ENCODE results near the gene CDON. TPM values are rescaled to one million over a fixed set of nuclear protein-coding genes. Genes with fewer than 3 reads are reported as not detected.
A peak's percentile ranks its signal among the peaks of the same experiment; 100 is the strongest.

The CDON gene
- total RNA-seq, 1 donor from 2014 or later: 71.3 TPM

DNA sequence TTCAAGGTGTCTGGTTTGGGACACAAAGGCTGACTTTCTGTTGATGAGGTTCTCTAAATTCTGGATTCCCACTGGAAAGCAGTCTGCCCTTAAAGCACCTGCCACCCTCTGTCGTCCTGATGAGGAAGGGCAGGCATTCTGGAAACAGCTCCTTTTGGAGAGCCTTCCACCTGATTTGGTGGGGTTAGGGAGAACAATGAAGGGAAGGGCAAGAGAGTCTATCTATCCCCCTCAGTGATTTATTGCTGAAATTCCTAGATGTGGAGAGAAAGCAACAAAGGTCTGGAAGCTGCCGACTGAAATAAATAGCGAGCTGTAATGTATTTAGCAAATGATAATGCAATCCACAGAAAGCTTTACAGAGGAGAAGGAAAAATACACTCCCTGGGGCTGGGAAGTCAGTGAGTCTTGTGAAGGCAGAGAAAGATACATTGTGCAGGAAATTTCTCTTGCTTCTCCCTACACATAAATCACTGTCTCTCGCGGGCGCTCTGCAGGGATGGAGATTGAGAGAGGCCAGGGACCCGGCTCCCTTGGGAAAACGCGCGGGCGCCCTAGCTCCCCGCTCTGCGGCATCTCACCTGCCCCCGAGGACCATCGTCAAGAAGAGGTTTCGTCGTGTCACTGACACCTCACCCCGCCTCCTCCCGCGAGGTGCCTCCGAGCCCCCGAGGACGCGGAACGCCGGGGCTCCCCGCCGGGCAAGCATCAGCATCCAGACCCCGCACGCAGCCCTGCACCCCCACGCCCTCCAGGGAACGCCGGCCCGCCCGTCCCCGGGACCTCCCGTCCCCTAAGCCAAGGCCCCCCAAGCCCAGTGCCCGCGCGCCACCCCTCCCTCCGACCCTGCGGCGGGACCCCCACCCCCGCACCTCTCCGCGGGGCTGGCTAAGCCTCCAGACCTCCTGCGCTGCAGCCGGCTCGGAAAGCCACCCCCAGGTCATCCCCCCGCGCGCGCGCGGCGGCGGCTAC, 673 bp downstream of the CDON start:
- Histone ChIP-seq H3K9me3 (ENCODE audit: low read depth) (no peaks in the 10 kb centered on the region), H3K4me1 (peaks cover 37% of the 10 kb centered on the region), H3K27me3 (no peaks in the 10 kb centered on the region), H2AFZ (replicated peaks) (peak overlapping the region; percentile 67), H3K27ac (no peak overlapping the region), H3K4me3 (peak overlapping the region; percentile 76), H3K9ac (peak overlapping the region; percentile 41), H3K36me3 (no peaks in the 10 kb centered on the region), H4K20me1 (ENCODE audit: low read depth) (peaks cover 30% of the 10 kb centered on the region), H3F3A (ENCODE audit: low read depth) (peaks cover 48% of the 10 kb centered on the region), H3K79me2 (ENCODE audit: low read depth) (peaks cover 37% of the 10 kb centered on the region), H3K4me2 (peak overlapping the region; percentile 89)
- peak; percentile 83 for DNase-seq (ENCODE audit: low spot score)
- H3K36me3 Mint-ChIP-seq: peaks cover 3% of the 10 kb centered on the region
- H3K4me3 Mint-ChIP-seq: peak overlapping the region; percentile 97
- peaks cover 6% of the 10 kb centered on the region for H3K27me3 Mint-ChIP-seq (ENCODE audit: insufficient read depth, low read depth)
- peaks cover 43% of the 10 kb centered on the region for H3K4me1 Mint-ChIP-seq
- no peaks in the 10 kb centered on the region for H3K9me3 Mint-ChIP-seq
- H3K27ac Mint-ChIP-seq: peak overlapping the region; percentile 97
- TF ChIP-seq EZH2 (IDR thresholded peaks at IDR 0.05): no peak
- TF ChIP-seq CTCF (IDR thresholded peaks at IDR 0.05): peak; percentile 60
- TF ChIP-seq EZH2phosphoT487 (IDR thresholded peaks at IDR 0.05): no peak

DNA sequence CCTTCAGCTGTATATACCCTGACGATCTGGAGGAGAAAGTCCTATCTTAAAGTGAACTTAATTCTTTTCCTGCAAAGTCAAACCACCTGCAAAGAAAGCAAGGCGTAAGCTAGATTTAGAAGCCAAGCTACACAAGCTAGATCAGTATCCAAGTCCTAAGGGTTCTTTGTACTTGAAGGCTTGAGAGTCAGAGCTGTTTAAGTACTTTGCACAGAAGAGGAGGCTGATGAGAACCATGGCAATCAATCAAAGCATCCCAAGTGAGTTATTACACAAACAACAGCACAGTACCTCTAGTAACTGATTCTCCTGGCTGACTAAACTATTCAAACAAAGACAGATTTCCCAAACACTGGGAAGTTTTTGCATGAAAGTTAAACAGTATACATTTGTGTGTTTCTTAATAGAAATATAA, 1.9 kb downstream of the CDON start:
- peaks cover 37% of the 10 kb centered on the region for H3K4me1 ChIP-seq
- peaks cover 6% of the 10 kb centered on the region for H3K27me3 Mint-ChIP-seq (ENCODE audit: insufficient read depth, low read depth)
- H3K36me3 Mint-ChIP-seq: peaks cover 15% of the 10 kb centered on the region
- H3K27me3 ChIP-seq: no peaks in the 10 kb centered on the region
- no peak overlapping the region for H2AFZ ChIP-seq (replicated peaks)
- H3K9ac ChIP-seq: no peak overlapping the region
- peak overlapping the region; percentile 76 for H3K4me3 ChIP-seq
- H3F3A ChIP-seq (ENCODE audit: low read depth): peaks cover 48% of the 10 kb centered on the region
- H3K4me3 Mint-ChIP-seq: peak overlapping the region; percentile 97
- peaks cover 48% of the 10 kb centered on the region for H3K79me2 ChIP-seq (ENCODE audit: low read depth)
- H3K27ac ChIP-seq: peak overlapping the region; percentile 39
- H3K4me1 Mint-ChIP-seq: peaks cover 56% of the 10 kb centered on the region
- H4K20me1 ChIP-seq (ENCODE audit: low read depth): peaks cover 30% of the 10 kb centered on the region
- H3K27ac Mint-ChIP-seq: peak overlapping the region; percentile 91
- no peaks in the 10 kb centered on the region for H3K9me3 Mint-ChIP-seq
- peak; percentile 32 for DNase-seq (ENCODE audit: low spot score)
- TF ChIP-seq CTCF (IDR thresholded peaks at IDR 0.05) (no peak), EZH2 (IDR thresholded peaks at IDR 0.05) (no peak), EZH2phosphoT487 (IDR thresholded peaks at IDR 0.05) (no peak)
- H3K36me3 ChIP-seq: no peaks in the 10 kb centered on the region
- H3K4me2 ChIP-seq: peak overlapping the region; percentile 89
- no peaks in the 10 kb centered on the region for H3K9me3 ChIP-seq (ENCODE audit: low read depth)

GRCh38 chr11:126059238-126059781, 3.4 kb downstream of the CDON start:
- peak overlapping the region; percentile 89 for H3K4me2 ChIP-seq
- peak overlapping the region; percentile 61 for H3K27ac ChIP-seq
- DNase-seq (ENCODE audit: low spot score): peak; percentile 90
- H3K4me1 ChIP-seq: peaks cover 43% of the 10 kb centered on the region
- Mint-ChIP-seq H3K4me3 (peak overlapping the region; percentile 97), H3K27ac (peak overlapping the region; percentile 90), H3K4me1 (peaks cover 69% of the 10 kb centered on the region), H3K9me3 (no peaks in the 10 kb centered on the region), H3K36me3 (peaks cover 29% of the 10 kb centered on the region), H3K27me3 (ENCODE audit: insufficient read depth, low read depth) (peaks cover 4% of the 10 kb centered on the region)
- peaks cover 56% of the 10 kb centered on the region for H3K79me2 ChIP-seq (ENCODE audit: low read depth)
- peaks cover 30% of the 10 kb centered on the region for H4K20me1 ChIP-seq (ENCODE audit: low read depth)
- no peak overlapping the region for H3K9ac ChIP-seq
- H3K27me3 ChIP-seq: no peaks in the 10 kb centered on the region
- no peaks in the 10 kb centered on the region for H3K36me3 ChIP-seq
- no peak overlapping the region for H2AFZ ChIP-seq (replicated peaks)
- H3F3A ChIP-seq (ENCODE audit: low read depth): peaks cover 42% of the 10 kb centered on the region
- TF ChIP-seq CTCF (IDR thresholded peaks at IDR 0.05) (no peak), EZH2phosphoT487 (IDR thresholded peaks at IDR 0.05) (peak; percentile 34)
- H3K9me3 ChIP-seq (ENCODE audit: low read depth): no peaks in the 10 kb centered on the region
- peak overlapping the region; percentile 76 for H3K4me3 ChIP-seq
